K562 (cell line): ENCODE data around the gene PKIB. TPM values are rescaled to one million over a fixed set of nuclear protein-coding genes. Genes with fewer than 3 reads are reported as not detected.

Experiments used
- ATAC-seq: fragments of 200-7000 bp; cut with Tn5 transposase; 3 replicates; pipeline ENCODE4 v1.9.1; 2020; ENCODE audit warnings: moderate library complexity
- BruUV-seq: library from RNA; stranded (reverse); fragments of 400-500 nt; replicated peaks from 2 replicates; lab custom pipeline; 2021; lab: Mats Ljungman, UMichigan
- CTCF ChIA-PET: fragments of 300-600 bp; formaldehyde crosslinking; extraction: SDS; loops from one replicate; lab custom pipeline; 2021; ENCODE audit warnings: low intra/inter-chr PET ratio; lab: Yijun Ruan, JAX
- POLR2A ChIA-PET: fragments of 300-600, 350-650 bp; sonication (Branson Sonifier 250); formaldehyde crosslinking; extraction: SDS; loops from one replicate; lab custom pipeline; 2021; ENCODE audit warnings: antibody characterized with exemption, inconsistent platforms; lab: Yijun Ruan, JAX
- DNase-seq, 4 experiments: peaks; one replicate each; pipeline versions ENCODE4 v3.0.0 to v3.0.0-alpha.2; 2011 to 2018; ENCODE audit warnings: low spot score in 3 of 4, mixed read lengths in 3 of 4; ENCODE audit errors: extremely low read depth in 1 of 4
- FAIRE-seq: peaks from 2 replicates; lab custom pipeline; 2011; peaks lifted over from hg19 to GRCh38; lab: Jason Lieb, UNC
- H2AFZ ChIP-seq: 2 replicates; pipeline ENCODE4 v1.6.0; 2011; ENCODE audit warnings: low read depth, low read length, control low read depth, inconsistent platforms
- H3K27ac ChIP-seq: fragments of 200-600 bp; 3 replicates; pipeline ENCODE4 v1.8.0; 2011; ENCODE audit warnings: low read depth, mild to moderate bottlenecking, control low read depth, inconsistent platforms, low read length, moderate library complexity, mixed read lengths; ENCODE audit errors: extremely low read depth
- H3K27me3 ChIP-seq, 2 experiments: fragments of 300-600 bp in 1 of 2; 2 replicates in 1 of 2; 3 replicates in 1 of 2; pipeline versions ENCODE4 v1.6.0 to v1.8.0; 2011; ENCODE audit warnings: inconsistent platforms in 2 of 2, low read length in 2 of 2, mild to moderate bottlenecking in 1 of 2, mixed read lengths in 1 of 2, moderate library complexity in 1 of 2; ENCODE audit not compliant: control insufficient read depth in 2 of 2, insufficient read depth in 2 of 2
- H3K36me3 ChIP-seq: fragments of 300-600 bp; 3 replicates; pipeline ENCODE4 v1.8.0; 2011; ENCODE audit warnings: mild to moderate bottlenecking, low read length, inconsistent platforms; ENCODE audit not compliant: control insufficient read depth, insufficient read depth
- H3K4me1 ChIP-seq, 2 experiments: fragments of 200-600 bp in 1 of 2; replicated peaks in 1 of 2; 2 replicates in 1 of 2; 3 replicates in 1 of 2; pipeline versions ENCODE4 v1.5.1 to v1.8.0; 2011; ENCODE audit warnings: inconsistent platforms in 2 of 2, low read length in 2 of 2, mild to moderate bottlenecking in 1 of 2, mixed read lengths in 1 of 2, moderate library complexity in 1 of 2; ENCODE audit not compliant: control insufficient read depth in 2 of 2, insufficient read depth in 2 of 2
- H3K4me2 ChIP-seq: 2 replicates; pipeline ENCODE4 v1.6.1; 2011; ENCODE audit warnings: low read length, control low read depth, inconsistent platforms, mixed read lengths; ENCODE audit not compliant: insufficient read depth
- H3K4me3 ChIP-seq: fragments of 200-600 bp; sonication (generic), shearing (Covaris generic); 2 replicates; pipeline ENCODE4 v1.5.1; 2016; ENCODE audit warnings: control low read depth, inconsistent platforms
- H3K79me2 ChIP-seq: fragments of 200-600 bp; 3 replicates; pipeline ENCODE4 v1.8.0; 2011; ENCODE audit warnings: low read length, inconsistent platforms; ENCODE audit not compliant: control insufficient read depth, insufficient read depth
- H3K9ac ChIP-seq, 2 experiments: 2 replicates each; pipeline versions ENCODE4 v1.6.0 to v1.6.1; 2011; ENCODE audit warnings: low read depth in 2 of 2, low read length in 2 of 2, control low read depth in 1 of 2, inconsistent platforms in 1 of 2, mild to moderate bottlenecking in 1 of 2, mixed read lengths in 1 of 2; ENCODE audit not compliant: insufficient read depth in 1 of 2
- H3K9me1 ChIP-seq: one replicate; pipeline ENCODE4 v1.6.0; 2011; ENCODE audit warnings: inconsistent platforms, mild to moderate bottlenecking, low read length, moderate library complexity; ENCODE audit not compliant: control insufficient read depth, insufficient read depth
- H3K9me3 ChIP-seq: replicated peaks from 2 replicates; pipeline ENCODE4 v1.5.1; 2011; ENCODE audit warnings: low read depth, low read length, inconsistent platforms; ENCODE audit not compliant: control insufficient read depth, insufficient read depth
- H4K20me1 ChIP-seq: replicated peaks from 2 replicates; pipeline ENCODE4 v1.6.1; 2011; ENCODE audit warnings: low read length, inconsistent platforms, mixed read lengths; ENCODE audit not compliant: control insufficient read depth, insufficient read depth
- ARID3A ChIP-seq: IDR thresholded peaks from 2 replicates; pipeline ENCODE4 v1.6.1; 2012; ENCODE audit warnings: low read depth, low read length, improper control_type of control experiment, borderline replicate concordance
- CBX2 ChIP-seq: fragments of 200-600 bp; sonication (generic); IDR thresholded peaks from one replicate; pipeline ENCODE4 v1.6.1; 2012; ENCODE audit warnings: mild to moderate bottlenecking, low read length, inconsistent platforms; ENCODE audit not compliant: insufficient read depth, poor library complexity, severe bottlenecking
- MTA2 ChIP-seq: fragments of 450-650 bp; IDR thresholded peaks from 2 replicates; pipeline ENCODE4 v1.6.1; 2016; ENCODE audit warnings: low read depth
- NCOA1 ChIP-seq: fragments of 450-650 bp; IDR thresholded peaks from 2 replicates; pipeline ENCODE4 v1.6.1; 2016; ENCODE audit warnings: low read depth
- PHB2 ChIP-seq: fragments of 450-650 bp; IDR thresholded peaks from 2 replicates; pipeline ENCODE4 v1.6.1; 2017; ENCODE audit warnings: low read depth
- SAFB2 ChIP-seq: fragments of 200-400 bp; formaldehyde crosslinking; IDR thresholded peaks from 2 replicates; pipeline ENCODE4 v1.6.1; 2018; ENCODE audit warnings: borderline replicate concordance, low read length, low read depth, moderate library complexity; ENCODE audit not compliant: severe bottlenecking
- SPI1 ChIP-seq: IDR thresholded peaks from 2 replicates; pipeline ENCODE4 v1.6.1; 2011; ENCODE audit warnings: low read depth, low read length, control low read depth, borderline replicate concordance
- ZHX1 ChIP-seq: fragments of 150-350 bp; conservative IDR thresholded peaks from 2 replicates; pipeline ENCODE4 v1.6.1; 2014; ENCODE audit warnings: low read length
- ZKSCAN8 ChIP-seq: fragments of 200-800 bp; sonication (Bioruptor generic); IDR thresholded peaks from 2 replicates; pipeline ENCODE4 v1.6.1; 2016; ENCODE audit warnings: missing genetic modification characterization, missing compliant biosample characterization
- ZNF232 ChIP-seq: sonication (generic); formaldehyde crosslinking; IDR thresholded peaks from 2 replicates; pipeline ENCODE4 v1.8.0; 2022; ENCODE audit warnings: mild to moderate bottlenecking, missing genetic modification reagents
- WGBS: fragments of 100-300 bp; shearing (Covaris generic); methylation state at CpG from one replicate; pipeline ENCODE4 v1.1.6; 2016; ENCODE audit warnings: low coverage, mixed read lengths; ENCODE audit not compliant: insufficient coverage; ENCODE audit errors: missing lambda C conversion rate; 5-methylcytosine and 5-hydroxymethylcytosine counted together
- in situ Hi-C: fragments of 300-500 bp; cut with MboI; formaldehyde crosslinking; loops from 4 replicates; pipeline ENCODE4 v1.15.0; 2018; ENCODE audit warnings: inconsistent platforms, mixed read lengths
- intact Hi-C: fragments of 100-400 bp; cut with micrococcal nuclease; formaldehyde crosslinking; loops from 2 replicates; pipeline ENCODE4 v1.14.2; 2022
- polyA plus RNA-seq, 8 experiments: library from polyadenylated mRNA; depleted of rRNA in 4 of 8; stranded (reverse) in 5 of 8; unstranded in 3 of 8; fragments of >200 nt; fragmentation: Nextera tagmentation in 2 of 8; fragmentation: Illumina TruSeq in 1 of 8; extraction: Ambion mirVana in 2 of 8; extraction: Trizol in 1 of 8; gene quantifications; 2 replicates each; pipeline versions ENCODE4 v1.2.1 to v1.2.3, GENCODE V29; 2011 to 2014; ENCODE audit warnings: inconsistent platforms in 1 of 8, missing spikeins in 1 of 8
- total RNA-seq, 7 experiments: library from RNA; depleted of rRNA in 6 of 7; stranded (reverse); fragments of >200 nt in 6 of 7; fragmentation: Illumina TruSeq in 2 of 7; extraction: Trizol in 2 of 7; gene quantifications; 2 replicates each; pipeline versions ENCODE4 v1.2.1 to v1.2.3, GENCODE V29; 2011 to 2021; ENCODE audit warnings: low replicate concordance in 1 of 7
- TF ChIP-seq, protein P1 (sequence below), 2 experiments: fragments of 200-800 bp in 1 of 2; sonication (Bioruptor generic) in 1 of 2; sonication (generic) in 1 of 2; formaldehyde crosslinking in 1 of 2; IDR thresholded peaks in 1 of 2; conservative IDR thresholded peaks in 1 of 2; 2 replicates each; pipeline versions ENCODE4 v1.5.0 to v1.6.1; 2016 to 2020; ENCODE audit warnings: missing compliant biosample characterization in 1 of 2, missing genetic modification characterization in 1 of 2, missing genetic modification reagents in 1 of 2
- TF ChIP-seq, protein P2 (sequence below): sonication (generic); IDR thresholded peaks from 2 replicates; pipeline ENCODE4 v1.6.1; 2016

PKIB gene
- total and polyA plus RNA-seq, 9 of the 15 experiments (the other 6 are each of a cell fraction or from before 2014, with no cell fraction given): 14.8 to 37.5 (median 27.4) TPM

GRCh38 chr6:122712448-122713137 lies 102.4 kb downstream of the PKIB start (continued):
- no peak for TF ChIP-seq ZHX1
- TF ChIP-seq ARID3A: peak; percentile 48; the same call in 1 of the 2 replicates

GRCh38 chr6:122713138-122713537 lies 102.9 kb downstream of the PKIB start:
- Histone ChIP-seq H3K27me3 (no peaks in the 10 kb centered on the region), H2AFZ (peak overlapping the region; percentile 78), H3K27ac (peak overlapping the region; percentile 74), H3K36me3 (no peaks in the 10 kb centered on the region), H3K4me2 (peak overlapping the region; percentile 54; the same call in 1 of the 2 replicates), H3K79me2 (no peaks in the 10 kb centered on the region), H3K9me1 (no peaks in the 10 kb centered on the region), H3K4me3 (no peak overlapping the region), H3K4me1 (peaks cover 9 to 41% of the 10 kb centered on the region in 2 experiments; a peak in 3 of 5 replicates), H4K20me1 (no peaks in the 10 kb centered on the region), H3K9ac (peak overlapping the region in 1 of 2 experiments; percentile 58; a peak in 2 of 4 replicates), H3K9me3 (no peaks in the 10 kb centered on the region)
- ChIA-PET CTCF (no interaction called here), POLR2A (interaction anchor here (1.0 kb wide), 1 partner anchor 76 kb away, joined by 3 read pairs; the partner anchor contains the start of gene SMPDL3A)
- peak in 1 of 4 experiments; percentile 23 for DNase-seq
- in situ Hi-C loops (no loop called here), intact Hi-C loops (loop anchor here (5.0 kb wide), 2 partner anchors 241 to 311 kb away; partner anchors contain the start of gene SERINC1)
- no TSS peak for BruUV-seq
- FAIRE-seq: peak; percentile 52
- WGBS: 12% methylated on average over 3 of the region's 3 CpGs
- ATAC-seq: peak; percentile 18
- TF ChIP-seq MTA2 (no peak), SPI1 (peak; percentile 31; the same call in 1 of the 2 replicates), ZKSCAN8 (no peak), PHB2 (no peak), NCOA1 (no peak), CBX2 (no peak), ZNF232 (CRISPR knock-in tag) (no peak), SAFB2 (no peak)
- TF ChIP-seq, protein P1, sequence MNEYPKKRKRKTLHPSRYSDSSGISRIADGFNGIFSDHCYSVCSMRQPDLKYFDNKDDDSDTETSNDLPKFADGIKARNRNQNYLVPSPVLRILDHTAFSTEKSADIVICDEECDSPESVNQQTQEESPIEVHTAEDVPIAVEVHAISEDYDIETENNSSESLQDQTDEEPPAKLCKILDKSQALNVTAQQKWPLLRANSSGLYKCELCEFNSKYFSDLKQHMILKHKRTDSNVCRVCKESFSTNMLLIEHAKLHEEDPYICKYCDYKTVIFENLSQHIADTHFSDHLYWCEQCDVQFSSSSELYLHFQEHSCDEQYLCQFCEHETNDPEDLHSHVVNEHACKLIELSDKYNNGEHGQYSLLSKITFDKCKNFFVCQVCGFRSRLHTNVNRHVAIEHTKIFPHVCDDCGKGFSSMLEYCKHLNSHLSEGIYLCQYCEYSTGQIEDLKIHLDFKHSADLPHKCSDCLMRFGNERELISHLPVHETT (CRISPR knock-in tag; conservative IDR thresholded peaks at IDR 0.05 in 1 of 2, IDR thresholded peaks at IDR 0.05 in 1 of 2): no peak
- TF ChIP-seq, protein P2, sequence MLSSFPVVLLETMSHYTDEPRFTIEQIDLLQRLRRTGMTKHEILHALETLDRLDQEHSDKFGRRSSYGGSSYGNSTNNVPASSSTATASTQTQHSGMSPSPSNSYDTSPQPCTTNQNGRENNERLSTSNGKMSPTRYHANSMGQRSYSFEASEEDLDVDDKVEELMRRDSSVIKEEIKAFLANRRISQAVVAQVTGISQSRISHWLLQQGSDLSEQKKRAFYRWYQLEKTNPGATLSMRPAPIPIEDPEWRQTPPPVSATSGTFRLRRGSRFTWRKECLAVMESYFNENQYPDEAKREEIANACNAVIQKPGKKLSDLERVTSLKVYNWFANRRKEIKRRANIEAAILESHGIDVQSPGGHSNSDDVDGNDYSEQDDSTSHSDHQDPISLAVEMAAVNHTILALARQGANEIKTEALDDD: no peak
